Right lobe of liver (tissue), 6 donors: ENCODE results near the gene GRIK1. TPM values are rescaled to one million over a fixed set of nuclear protein-coding genes. Genes with fewer than 3 reads are reported as not detected.

Experiments used
- ATAC-seq, 4 donors: fragments of 200-7000 bp; cut with Tn5 transposase; one replicate each; pipeline ENCODE4 v1.9.1; 2020; ENCODE audit warnings: mild to moderate bottlenecking in 4 of 4, moderate library complexity in 4 of 4
- DNase-seq, 3 donors: peaks; one replicate each; pipeline ENCODE4 v3.0.0-alpha.2; 2020
- H3K27ac ChIP-seq, 3 donors: fragments of 200-600 bp; one replicate each; pipeline ENCODE4 v1.8.0; 2022
- H3K27me3 ChIP-seq, 2 donors: fragments of 200-600 bp; one replicate each; pipeline ENCODE4 v1.8.0; 2022
- H3K36me3 ChIP-seq, 4 donors: fragments of 200-600 bp; sonication (generic) in 1 of 4; one replicate each; pipeline versions ENCODE4 v1.5.1 to v1.8.0; 2017 to 2022; ENCODE audit warnings: control low read depth in 1 of 4
- H3K4me1 ChIP-seq, 4 donors: fragments of 200-600 bp; sonication (generic) in 1 of 4; one replicate each; pipeline versions ENCODE4 v1.5.1 to v1.8.0; 2017 to 2022; ENCODE audit warnings: control low read depth in 1 of 4
- H3K4me3 ChIP-seq, 3 donors: fragments of 200-600 bp; one replicate each; pipeline ENCODE4 v1.8.0; 2022
- H3K9me3 ChIP-seq, 4 donors: fragments of 200-600 bp; sonication (generic) in 1 of 4; one replicate each; pipeline versions ENCODE4 v1.5.1 to v1.8.0; 2017 to 2022; ENCODE audit warnings: control low read depth in 1 of 4
- CTCF ChIP-seq, 4 donors: fragments of 200-600 bp in 3 of 4; fragments of 450-650 bp in 1 of 4; IDR thresholded peaks; one replicate each; pipeline versions ENCODE4 v1.5.1 to v1.8.0; 2016 to 2022; ENCODE audit warnings: antibody characterized with exemption in 4 of 4, mild to moderate bottlenecking in 2 of 4
- POLR2A ChIP-seq: fragments of 450-650 bp; IDR thresholded peaks from one replicate; pipeline ENCODE4 v1.6.1; 2017; ENCODE audit warnings: antibody characterized with exemption, mild to moderate bottlenecking
- WGBS: methylation state at CpG from one replicate; pipeline ENCODE4 v1.1.6; 2018; ENCODE audit warnings: low coverage, low lambda C conversion rate; ENCODE audit not compliant: insufficient coverage; ENCODE audit errors: missing lambda C conversion rate; 5-methylcytosine and 5-hydroxymethylcytosine counted together
- intact Hi-C, 2 donors: fragments of 100-400 bp; cut with DNase I; formaldehyde crosslinking; loops; one replicate each; pipeline versions ENCODE4 v1.11.2 to v1.14.1; 2022
- long read RNA-seq: library from polyadenylated mRNA; unstranded; transcript quantifications from one replicate; pipeline ENCODE4 v2.0.0, GENCODE V29; 2019
- total RNA-seq, 6 experiments: library from RNA; depleted of rRNA in 2 of 6; stranded (reverse); fragments of >200 nt in 2 of 6; fragmentation: NEBNext Ultra II Directional in 3 of 6; extraction: Animal tissue kit (Norgen Biotek cat#: 25700) in 3 of 6; gene quantifications; one replicate each; pipeline versions ENCODE4 v1.1.0 to v1.2.4, GENCODE V29; 2016 to 2023
- donor health status: DM: no; HTN: yes; CAD: no.
- donor health status: DM: no; HTN: no; CAD: no.
- donor health status: DM: no; HTN: no; CAD: no.
- donor health status: DM: no; HTN: yes; CAD: no.
- donor health status: DM: no; HTN: yes; CAD: no.

The GRIK1 gene
- total RNA-seq = not detected
- long read RNA-seq = 0 reads

DNA sequence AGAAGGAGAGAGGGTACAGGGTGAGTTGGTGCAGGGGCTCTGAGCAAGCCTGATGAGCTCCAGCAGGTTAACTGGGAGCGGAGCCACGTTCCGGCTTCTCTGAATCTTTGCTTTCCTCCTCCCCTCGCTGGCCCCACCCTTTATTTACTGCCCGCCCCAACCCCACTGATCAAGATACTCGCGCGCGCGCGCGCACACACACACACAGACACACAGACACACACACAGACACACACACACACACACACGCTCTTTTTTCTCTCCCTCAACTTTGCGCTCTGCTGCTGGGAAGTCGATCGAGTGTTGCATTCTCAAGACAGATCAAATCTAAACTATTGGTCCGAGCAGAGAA lies at the start of gene GRIK1:
GRIK1 (minus strand) TSS at position 73 of the 352 bp plus-strand sequence.
- H3K4me1 ChIP-seq = no peaks in the 10 kb centered on the region
- peak within 1 kb of the TSS in 1 of 3 donors; percentile 10 for H3K4me3 ChIP-seq
- ATAC-seq (peak in 2 of 4 donors; percentile 17 to 28), DNase-seq (no peak)
- no peaks in the 10 kb centered on the region for H3K9me3 ChIP-seq
- H3K36me3 ChIP-seq = no peaks in the 10 kb centered on the region
- intact Hi-C loops = no loop called here
- no peak within 1 kb of the TSS for H3K27ac ChIP-seq
- no peak for TF ChIP-seq POLR2A
- TF ChIP-seq CTCF (IDR thresholded peaks at IDR 0.05) = no peak
- WGBS = 2% methylated on average over 17 of the region's 17 CpGs
- H3K27me3 ChIP-seq = no peaks in the 10 kb centered on the region

- no peaks in the 10 kb centered on the region for H3K27me3 ChIP-seq
- intact Hi-C loops = no loop called here
- TF ChIP-seq POLR2A (no peak), CTCF (IDR thresholded peaks at IDR 0.05) (no peak)
- H3K4me1 ChIP-seq = no peaks in the 10 kb centered on the region
- H3K4me3 ChIP-seq = no peak overlapping the region
- no peaks in the 10 kb centered on the region for H3K9me3 ChIP-seq
- no peaks in the 10 kb centered on the region for H3K36me3 ChIP-seq
- 57% methylated on average over 4 of the region's 4 CpGs for WGBS
- no peak for ATAC-seq
- no peak for DNase-seq
- no peak overlapping the region for H3K27ac ChIP-seq
Observed at GRCh38 chr21:29987762-29988161, 48.0 kb upstream of the GRIK1 start.

- WGBS = no CpG with 5 or more reads among the region's 10 CpGs
- intact Hi-C loops = no loop called here
- TF ChIP-seq POLR2A = no peak
- TF ChIP-seq CTCF (IDR thresholded peaks at IDR 0.05) = no peak
- ATAC-seq = no peak
- H3K4me3 ChIP-seq = no peak overlapping the region
- H3K27me3 ChIP-seq = no peaks in the 10 kb centered on the region
- no peak overlapping the region for H3K27ac ChIP-seq
- no peaks in the 10 kb centered on the region for H3K9me3 ChIP-seq
- no peak for DNase-seq
- H3K4me1 ChIP-seq = no peaks in the 10 kb centered on the region
- H3K36me3 ChIP-seq = no peaks in the 10 kb centered on the region
Observed at GRCh38 chr21:29985866-29986265, 46.1 kb upstream of the GRIK1 start.

DNA sequence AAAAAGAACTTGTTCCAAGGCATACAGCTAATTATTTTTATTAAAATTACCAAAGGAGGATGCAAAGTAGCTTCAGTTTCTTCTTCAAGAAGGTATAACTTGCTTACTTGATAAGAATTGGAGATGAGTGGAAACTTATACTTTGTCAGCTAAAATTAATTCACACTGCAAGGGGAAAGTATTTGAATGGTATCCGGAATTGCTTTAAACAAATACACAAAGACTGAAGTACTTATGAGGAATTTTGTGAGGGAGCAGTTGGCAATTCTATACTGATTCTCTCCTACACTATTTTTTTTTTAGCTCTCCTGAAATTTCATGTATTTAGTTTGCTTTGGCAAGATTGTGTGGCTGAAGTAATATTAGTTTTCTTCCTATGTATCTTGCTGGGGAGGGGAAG lies 39.2 kb upstream of the GRIK1 start:
- no peaks in the 10 kb centered on the region for H3K9me3 ChIP-seq
- H3K27me3 ChIP-seq = no peaks in the 10 kb centered on the region
- intact Hi-C loops = no loop called here
- H3K27ac ChIP-seq = no peak overlapping the region
- 53% methylated on average over 1 of the region's 1 CpG for WGBS
- no peaks in the 10 kb centered on the region for H3K4me1 ChIP-seq
- no peak overlapping the region for H3K4me3 ChIP-seq
- no peaks in the 10 kb centered on the region for H3K36me3 ChIP-seq
- no peak for ATAC-seq
- DNase-seq = no peak
- TF ChIP-seq CTCF (IDR thresholded peaks at IDR 0.05) = no peak
- no peak for TF ChIP-seq POLR2A

DNA sequence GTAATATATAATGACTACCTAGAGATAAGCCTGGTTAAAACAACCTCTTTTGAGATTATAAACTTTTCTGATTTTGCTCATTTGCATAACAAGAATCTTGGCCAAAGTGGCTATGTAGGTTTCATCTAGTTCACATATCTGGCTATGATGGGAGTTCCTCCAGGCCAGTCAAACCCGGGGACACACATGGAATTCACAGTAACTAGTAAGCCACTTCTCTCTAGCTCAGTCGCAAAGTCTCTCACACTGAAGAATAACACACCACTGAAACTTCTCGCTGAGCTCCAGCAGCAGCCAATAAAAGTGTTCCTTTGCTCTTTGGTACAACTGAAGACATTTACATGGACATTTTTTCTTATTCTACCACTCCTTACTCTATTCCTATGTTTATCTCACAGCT lies 36.0 kb upstream of the GRIK1 start:
- no peaks in the 10 kb centered on the region for H3K27me3 ChIP-seq
- no peak overlapping the region for H3K4me3 ChIP-seq
- WGBS = 50% methylated on average over 2 of the region's 3 CpGs
- intact Hi-C loops = no loop called here
- no peaks in the 10 kb centered on the region for H3K4me1 ChIP-seq
- no peak overlapping the region for H3K27ac ChIP-seq
- no peak for ATAC-seq
- TF ChIP-seq POLR2A (no peak), CTCF (IDR thresholded peaks at IDR 0.05) (no peak)
- H3K36me3 ChIP-seq = no peaks in the 10 kb centered on the region
- no peaks in the 10 kb centered on the region for H3K9me3 ChIP-seq
- no peak for DNase-seq
